ENCODE data around the gene RAB4B. TPM values are rescaled to one million over a fixed set of nuclear protein-coding genes. Genes with fewer than 3 reads are reported as not detected.

The RAB4B gene
- total and polyA plus RNA-seq, 2 experiments from 2014 or later: 27.4 to 29.0 TPM

GRCh38 chr19:40739030-40739839, 38.8 kb upstream of the RAB4B start:
- peaks cover 17% of the 10 kb centered on the region for H3K27me3 Mint-ChIP-seq (ENCODE audit: insufficient read depth, low read depth, poor library complexity)
- no peak for ATAC-seq
- Histone ChIP-seq H3K4me3 (no peak overlapping the region), H3K4me1 (ENCODE audit: insufficient read depth) (no peaks in the 10 kb centered on the region; the same call in 1 of the 2 replicates), H3K27ac (ENCODE audit: low read depth) (no peak overlapping the region), H4K20me1 (replicated peaks; ENCODE audit: insufficient read depth) (no peaks in the 10 kb centered on the region), H3K79me2 (replicated peaks; ENCODE audit: insufficient read depth) (no peaks in the 10 kb centered on the region), H2AFZ (no peak overlapping the region), H3K9me2 (ENCODE audit: insufficient read depth) (no peaks in the 10 kb centered on the region), H3K36me3 (ENCODE audit: insufficient read depth) (peaks cover under 1% of the 10 kb centered on the region; the same call in 1 of the 2 replicates), H3K27me3 (ENCODE audit: insufficient read depth) (no peaks in the 10 kb centered on the region), H3K4me2 (no peak overlapping the region), H3F3A (replicated peaks; ENCODE audit: low read depth) (no peaks in the 10 kb centered on the region)
- 0 out of 3 replicates have a peak, but pooled peaks cover 3% of the 10 kb centered on the region for H3K9me3 Mint-ChIP-seq
- peaks cover 37% of the 10 kb centered on the region for H3K36me3 Mint-ChIP-seq (ENCODE audit: low read depth)
- no peak for DNase-seq (ENCODE audit: low spot score)
- H3K4me3 Mint-ChIP-seq: no peak overlapping the region
- TF ChIP-seq EZH2 (IDR thresholded peaks at IDR 0.05; ENCODE audit: low read depth, unreplicated experiment): no peak
- TF ChIP-seq, protein P1, sequence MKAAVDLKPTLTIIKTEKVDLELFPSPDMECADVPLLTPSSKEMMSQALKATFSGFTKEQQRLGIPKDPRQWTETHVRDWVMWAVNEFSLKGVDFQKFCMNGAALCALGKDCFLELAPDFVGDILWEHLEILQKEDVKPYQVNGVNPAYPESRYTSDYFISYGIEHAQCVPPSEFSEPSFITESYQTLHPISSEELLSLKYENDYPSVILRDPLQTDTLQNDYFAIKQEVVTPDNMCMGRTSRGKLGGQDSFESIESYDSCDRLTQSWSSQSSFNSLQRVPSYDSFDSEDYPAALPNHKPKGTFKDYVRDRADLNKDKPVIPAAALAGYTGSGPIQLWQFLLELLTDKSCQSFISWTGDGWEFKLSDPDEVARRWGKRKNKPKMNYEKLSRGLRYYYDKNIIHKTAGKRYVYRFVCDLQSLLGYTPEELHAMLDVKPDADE (IDR thresholded peaks at IDR 0.05): no peak
- no peak for TF ChIP-seq JUNB (IDR thresholded peaks at IDR 0.05; ENCODE audit: unreplicated experiment)
- no peak for TF ChIP-seq ZNF331 (CRISPR knock-in tag; IDR thresholded peaks at IDR 0.05; ENCODE audit: low read depth)
- TF ChIP-seq POLR2AphosphoS5 (IDR thresholded peaks at IDR 0.05; ENCODE audit: low read depth): no peak
- no peak for TF ChIP-seq REST (IDR thresholded peaks at IDR 0.05; ENCODE audit: unreplicated experiment)
- no peak for TF ChIP-seq STAT1 (IDR thresholded peaks at IDR 0.05; ENCODE audit: unreplicated experiment)
- TF ChIP-seq NANOG (IDR thresholded peaks at IDR 0.05; ENCODE audit: borderline replicate concordance): no peak
- peaks cover 5% of the 10 kb centered on the region; the same call in 2 of the 3 replicates for H3K4me1 Mint-ChIP-seq
- H3K27ac Mint-ChIP-seq: peak overlapping the region; percentile 44; the same call in 1 of the 2 replicates
